GM12892 (cell line): ENCODE measurements around the gene DNER.

ENCODE experiments used
- POLR2A ChIP-seq: IDR thresholded peaks from 2 replicates; pipeline ENCODE4 v1.6.1; 2011; ENCODE audit warnings: low read depth, low read length, control low read depth
- TAF1 ChIP-seq: IDR thresholded peaks from 2 replicates; pipeline ENCODE4 v1.6.1; 2011; ENCODE audit warnings: low read depth, mild to moderate bottlenecking, control low read depth, low read length, borderline replicate concordance

DNA sequence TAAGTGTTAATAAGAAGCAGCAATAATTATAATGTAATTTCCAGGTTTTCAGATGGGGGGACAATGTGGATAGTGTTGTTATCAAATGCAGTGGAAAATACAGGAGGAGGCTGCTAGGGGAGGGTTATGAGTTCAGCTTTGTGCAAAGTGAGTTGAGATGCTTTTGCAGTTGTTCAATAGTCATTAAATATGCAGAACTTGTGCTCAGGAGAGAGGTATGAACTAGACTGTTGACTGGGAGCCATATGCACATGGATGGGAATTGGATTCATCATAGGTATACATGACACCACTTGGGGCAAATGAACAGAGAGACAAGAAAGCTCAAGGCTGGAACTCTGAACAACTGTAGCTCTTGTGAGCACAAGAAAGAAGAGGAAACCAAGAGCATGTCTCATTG lies 261.1 kb downstream of the DNER start:
- TF ChIP-seq TAF1 (no peak), POLR2A (no peak)
